GM12875 (cell line): ENCODE data around the gene SLC25A33.
"Not testable (repeated sequence)": the region's sequence is repeated elsewhere in the genome, so short reads cannot be mapped to it uniquely, and the experiment has no call there.

ENCODE experiments used
- H3K4me3 ChIP-seq: one replicate; pipeline ENCODE4 v1.5.1; 2011; ENCODE audit warnings: low read depth, low read length, control low read depth
- CTCF ChIP-seq: IDR thresholded peaks from 2 replicates; pipeline ENCODE4 v1.5.1; 2011; ENCODE audit warnings: low read depth, mild to moderate bottlenecking, control low read depth, inconsistent platforms, low read length, moderate library complexity, borderline replicate concordance; ENCODE audit not compliant: insufficient read depth

Gene SLC25A33

GRCh38 chr1:9500756-9501754 is 38.2 kb upstream of the SLC25A33 start:
- no peak for TF ChIP-seq CTCF
- no peak overlapping the region for H3K4me3 ChIP-seq

- H3K4me3 ChIP-seq: no peak overlapping the region
- TF ChIP-seq CTCF: no peak
These were observed 36.1 kb upstream of the SLC25A33 start for GRCh38 chr1:9503001-9503675.

GRCh38 chr1:9505143-9505542 is 34.1 kb upstream of the SLC25A33 start:
- no peak overlapping the region for H3K4me3 ChIP-seq
- TF ChIP-seq CTCF: no peak

DNA sequence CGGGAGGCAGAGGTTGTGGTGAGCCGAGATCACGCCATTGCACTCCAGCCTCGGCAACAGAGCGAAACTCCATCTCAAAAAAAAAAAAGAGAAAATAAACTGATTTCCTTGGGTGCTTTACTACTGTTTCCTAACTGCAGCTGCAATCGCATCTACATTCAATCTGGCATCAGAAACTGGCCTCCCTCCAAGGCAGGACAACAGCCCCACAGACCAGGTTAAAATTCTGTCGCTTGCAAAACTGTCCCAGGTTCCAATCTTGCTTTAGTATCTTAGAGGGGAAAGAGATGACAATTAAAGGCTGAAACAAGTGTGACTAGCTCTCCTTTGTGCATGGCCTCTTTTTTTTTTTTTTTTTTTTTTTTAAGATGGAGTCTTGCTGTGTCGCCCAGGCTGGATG is 32.4 kb upstream of the SLC25A33 start:
- no peak for TF ChIP-seq CTCF
- no peak overlapping the region for H3K4me3 ChIP-seq

- H3K4me3 ChIP-seq: no peak overlapping the region
- TF ChIP-seq CTCF: no peak
These were observed 29.1 kb upstream of the SLC25A33 start for GRCh38 chr1:9510130-9510529.

DNA sequence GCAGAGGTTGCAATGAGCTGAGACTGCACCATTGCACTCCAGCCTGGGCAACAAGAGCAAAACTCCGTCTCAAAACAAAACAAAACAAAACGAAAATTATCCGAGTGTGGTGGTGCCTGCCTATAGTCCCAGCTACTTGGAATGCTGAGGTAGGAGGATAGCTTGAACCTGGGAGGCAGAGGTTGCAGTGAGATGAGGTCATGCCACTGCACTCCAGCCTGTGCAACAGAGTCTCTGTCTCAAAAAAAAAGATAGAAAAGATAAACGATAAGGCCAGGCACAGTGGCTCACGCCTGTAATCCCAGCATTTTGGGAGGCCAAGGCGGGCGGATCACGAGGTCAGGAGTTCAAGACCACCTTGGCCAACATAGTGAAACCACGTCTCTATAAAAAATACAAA is 23.7 kb upstream of the SLC25A33 start:
- not testable (repeated sequence) for H3K4me3 ChIP-seq

- no peak overlapping the region for H3K4me3 ChIP-seq
- TF ChIP-seq CTCF: no peak
These were observed 20.7 kb upstream of the SLC25A33 start for GRCh38 chr1:9518454-9518998.
